HG03469 (cell line): ENCODE measurements around the gene GJA3.

Experiments
- ATAC-seq: cut with Tn5 transposase; IDR thresholded peaks from one replicate; pipeline ENCODE4 v1.9.1; 2021; ENCODE audit warnings: mild to moderate bottlenecking, moderate library complexity, moderate number of reproducible peaks; ENCODE audit not compliant: unreplicated experiment

Gene GJA3

DNA sequence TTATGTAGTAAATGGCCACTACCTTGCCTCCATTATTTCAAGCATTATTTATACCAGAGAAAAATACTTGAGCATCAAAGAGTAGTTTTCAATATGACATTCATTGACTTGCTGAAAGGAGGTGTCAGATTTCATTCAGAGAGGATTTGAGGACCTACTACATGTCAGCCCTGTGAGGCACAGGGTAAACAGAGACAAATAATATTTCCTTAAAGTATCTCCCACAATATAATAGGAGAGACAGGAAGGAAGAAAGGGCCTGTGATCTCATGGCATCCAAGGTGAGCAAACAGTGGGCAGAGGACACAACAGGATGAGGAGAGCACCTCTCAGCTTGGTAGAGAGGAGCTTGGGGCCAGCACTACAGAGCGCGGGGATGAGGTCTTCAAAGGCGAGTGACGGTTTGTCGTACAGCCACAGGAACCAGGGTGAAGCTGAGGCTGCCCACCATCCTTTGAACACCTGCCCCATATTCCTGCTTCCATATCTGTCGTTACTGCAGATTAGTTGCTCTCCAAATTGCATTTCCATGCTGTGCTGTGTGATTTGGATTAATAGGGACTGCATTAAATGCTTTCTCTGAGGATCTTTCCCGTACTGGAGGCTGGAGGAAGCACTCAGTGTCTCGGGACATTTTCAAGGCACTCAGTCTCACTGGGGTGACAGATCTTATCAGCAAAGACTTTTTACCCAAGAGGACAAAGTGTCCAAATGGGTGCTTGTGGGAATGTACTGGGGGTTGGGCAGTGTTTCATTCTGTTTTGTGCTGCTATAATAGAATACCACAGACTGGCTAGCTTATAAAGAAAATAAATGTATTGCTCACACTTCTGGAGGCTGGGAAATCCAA lies 59.2 kb downstream of the GJA3 start:
- ATAC-seq: no peak

DNA sequence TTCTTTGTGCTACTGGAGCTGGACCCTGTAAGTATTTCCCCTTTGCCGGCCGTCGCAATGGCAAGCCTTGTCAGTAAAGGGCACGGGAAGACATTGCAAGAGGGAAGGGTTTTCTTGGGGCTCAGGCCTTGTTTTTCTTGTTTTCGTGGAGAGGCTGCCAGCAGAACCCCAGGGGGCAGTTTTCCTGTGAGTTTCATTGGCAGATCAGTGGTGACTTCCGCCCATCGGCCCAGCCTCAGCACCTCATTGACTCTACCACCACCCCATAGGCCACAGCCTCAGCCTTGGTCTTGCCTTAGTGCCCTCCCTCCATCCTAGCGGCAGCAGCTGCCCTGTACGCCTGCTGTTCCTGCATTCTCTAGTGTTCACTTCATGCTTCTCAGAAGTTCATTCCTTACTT lies 61.5 kb downstream of the GJA3 start:
- ATAC-seq: no peak

DNA sequence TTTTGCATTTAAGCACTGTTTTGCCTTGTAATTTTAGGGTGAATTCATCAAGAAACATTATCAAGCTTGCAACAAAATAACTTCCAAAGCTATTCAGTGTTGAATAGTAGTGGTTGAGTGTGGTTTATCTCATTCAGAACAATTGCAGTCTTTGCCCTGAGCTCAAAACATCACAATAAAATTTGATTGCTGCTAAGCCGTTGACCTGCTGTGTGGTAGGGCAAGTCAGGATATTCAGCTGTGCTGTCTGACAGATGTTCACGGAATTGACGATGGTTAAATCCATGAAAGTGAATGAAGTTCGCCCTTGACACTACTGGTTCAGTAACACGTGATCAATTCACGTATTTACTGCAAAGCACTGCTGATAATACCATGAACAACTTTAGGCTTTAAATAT lies 66.9 kb downstream of the GJA3 start:
- no peak for ATAC-seq

DNA sequence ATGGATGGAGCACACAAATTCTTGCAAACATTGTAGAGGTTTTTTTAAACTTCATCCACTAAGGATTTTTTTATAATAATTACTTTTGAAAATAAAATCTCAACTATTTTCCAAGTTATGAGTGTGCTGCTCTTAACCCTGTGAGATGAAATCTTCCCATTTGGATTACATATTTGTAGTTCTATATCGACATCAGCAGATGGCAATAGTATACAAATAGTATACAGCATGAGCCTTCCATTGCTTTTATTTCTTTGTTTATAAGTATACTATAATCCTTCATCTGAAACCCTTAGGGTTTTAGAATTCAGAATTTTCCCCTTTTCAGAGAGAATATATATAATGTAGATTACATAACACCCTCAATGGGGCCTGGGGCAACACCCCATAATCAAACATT lies 70.5 kb downstream of the GJA3 start:
- no peak for ATAC-seq
